GM12878 (cell line): ENCODE data around the gene CLNK. TPM values are rescaled to one million over a fixed set of nuclear protein-coding genes. Genes with fewer than 3 reads are reported as not detected.

Experiments used
- ATAC-seq: fragments of 200-7000 bp; cut with Tn5 transposase; 3 replicates; pipeline ENCODE4 v1.9.1; 2020; ENCODE audit warnings: mild to moderate bottlenecking, moderate library complexity
- BruUV-seq: library from RNA; stranded (reverse); fragments of 400-500 nt; replicated peaks from 2 replicates; lab custom pipeline; 2021; lab: Mats Ljungman, UMichigan
- CTCF ChIA-PET: fragments of 300-600 bp; sonication (Branson Sonifier 250); formaldehyde crosslinking; extraction: SDS; loops from one replicate; lab custom pipeline; 2021; ENCODE audit warnings: inconsistent platforms; lab: Yijun Ruan, JAX
- POLR2A ChIA-PET: fragments of 350-600 bp; formaldehyde crosslinking; extraction: SDS; loops from one replicate; lab custom pipeline; 2021; ENCODE audit warnings: inconsistent platforms; lab: Charles Lee
- RAD21 ChIA-PET: fragments of 300-600 bp; sonication (Branson Sonifier 250); formaldehyde crosslinking; loops from one replicate; lab custom pipeline; 2023; ENCODE audit warnings: antibody characterized with exemption; ENCODE audit not compliant: unreplicated experiment; lab: Charles Lee
- SMC1A ChIA-PET: fragments of 300-600 bp; sonication (Branson Sonifier 250); formaldehyde crosslinking; loops from one replicate; lab custom pipeline; 2023; ENCODE audit not compliant: unreplicated experiment, uncharacterized antibody; lab: Charles Lee
- DNase-seq: peaks from one replicate; pipeline ENCODE4 v3.0.0-alpha.2; 2011; ENCODE audit warnings: low read depth, low spot score
- FAIRE-seq: peaks from 3 replicates; lab custom pipeline; 2011; peaks lifted over from hg19 to GRCh38; lab: Jason Lieb, UNC
- H2AFZ ChIP-seq: 2 replicates; pipeline ENCODE4 v1.6.0; 2011; ENCODE audit warnings: low read depth, low read length, control low read depth; ENCODE audit not compliant: control insufficient read depth
- H3K27ac ChIP-seq: 2 replicates; pipeline ENCODE4 v1.5.1; 2011; ENCODE audit warnings: control low read depth; ENCODE audit not compliant: control insufficient read depth, insufficient read depth
- H3K27me3 ChIP-seq, 2 experiments: replicated peaks in 1 of 2; 2 replicates each; pipeline versions ENCODE4 v1.6.0 to v1.6.1; 2011; ENCODE audit warnings: low read length in 1 of 2; ENCODE audit not compliant: control insufficient read depth in 2 of 2, insufficient read depth in 2 of 2
- H3K36me3 ChIP-seq, 2 experiments: 2 replicates each; pipeline ENCODE4 v1.5.1; 2011; ENCODE audit warnings: low read length in 1 of 2; ENCODE audit not compliant: control insufficient read depth in 2 of 2, insufficient read depth in 2 of 2
- H3K4me1 ChIP-seq: 2 replicates; pipeline ENCODE4 v1.6.1; 2011; ENCODE audit warnings: mild to moderate bottlenecking, low read length, moderate library complexity, mixed read lengths; ENCODE audit not compliant: control insufficient read depth, insufficient read depth
- H3K4me2 ChIP-seq: 2 replicates; pipeline ENCODE4 v1.6.0; 2011; ENCODE audit warnings: control low read depth; ENCODE audit not compliant: control insufficient read depth, insufficient read depth
- H3K4me3 ChIP-seq: fragments of 200-600 bp; sonication (generic); 2 replicates; pipeline ENCODE4 v1.5.1; 2016
- H3K79me2 ChIP-seq: 2 replicates; pipeline ENCODE4 v1.6.0; 2011; ENCODE audit warnings: low read length; ENCODE audit not compliant: control insufficient read depth, insufficient read depth
- H3K9ac ChIP-seq: 2 replicates; pipeline ENCODE4 v1.8.0; 2011; ENCODE audit warnings: low read length, control low read depth, mixed read lengths; ENCODE audit not compliant: control insufficient read depth, insufficient read depth
- H3K9me3 ChIP-seq: replicated peaks from 3 replicates; pipeline ENCODE4 v1.5.1; 2011; ENCODE audit warnings: mild to moderate bottlenecking, low read length; ENCODE audit not compliant: control insufficient read depth, insufficient read depth
- H4K20me1 ChIP-seq: 2 replicates; pipeline ENCODE4 v1.6.0; 2011; ENCODE audit not compliant: control insufficient read depth, insufficient read depth
- BHLHE40 ChIP-seq, 2 experiments: fragments of 450-650 bp in 1 of 2; IDR thresholded peaks; 2 replicates each; pipeline ENCODE4 v1.6.1; 2011 to 2017; ENCODE audit warnings: low read depth in 2 of 2, borderline replicate concordance in 1 of 2, improper control_type of control experiment in 1 of 2, low read length in 1 of 2, mild to moderate bottlenecking in 1 of 2
- CHD2 ChIP-seq: IDR thresholded peaks from 2 replicates; pipeline ENCODE4 v1.6.1; 2011; ENCODE audit warnings: low read depth, low read length, improper control_type of control experiment, borderline replicate concordance
- CREM ChIP-seq: IDR thresholded peaks from 2 replicates; pipeline ENCODE4 v1.6.1; 2014; ENCODE audit warnings: antibody characterized with exemption, low read depth
- FOXM1 ChIP-seq: IDR thresholded peaks from 2 replicates; pipeline ENCODE4 v1.6.1; 2012; ENCODE audit warnings: low read depth, mild to moderate bottlenecking, inconsistent platforms, low read length, moderate library complexity
- JUNB ChIP-seq: IDR thresholded peaks from 2 replicates; pipeline ENCODE4 v1.6.1; 2016; ENCODE audit warnings: antibody characterized with exemption, mild to moderate bottlenecking
- KAT2A ChIP-seq: conservative IDR thresholded peaks from 2 replicates; pipeline ENCODE4 v1.6.1; 2011; ENCODE audit warnings: low read depth, low read length; ENCODE audit not compliant: control insufficient read depth
- MEF2B ChIP-seq: fragments of 450-650 bp; IDR thresholded peaks from 2 replicates; pipeline ENCODE4 v1.6.1; 2018; ENCODE audit warnings: mild to moderate bottlenecking, moderate library complexity; ENCODE audit not compliant: partially characterized antibody, poor library complexity, severe bottlenecking
- PAX5 ChIP-seq: IDR thresholded peaks from 2 replicates; pipeline ENCODE4 v1.6.1; 2011; ENCODE audit warnings: low read depth, low read length, borderline replicate concordance
- SMC3 ChIP-seq: IDR thresholded peaks from 2 replicates; pipeline ENCODE4 v1.6.1; 2011; ENCODE audit warnings: low read length, improper control_type of control experiment, borderline replicate concordance
- TARDBP ChIP-seq: IDR thresholded peaks from 2 replicates; pipeline ENCODE4 v1.6.1; 2016; ENCODE audit warnings: borderline replicate concordance
- WGBS: methylation state at CpG from one replicate; pipeline ENCODE4 v1.1.6; 2016; ENCODE audit warnings: low lambda C conversion rate; ENCODE audit not compliant: insufficient replicate concordance, insufficient coverage; ENCODE audit errors: missing lambda C conversion rate; 5-methylcytosine and 5-hydroxymethylcytosine counted together
- in situ Hi-C: fragments of 300-500 bp; cut with MboI; formaldehyde crosslinking; loops from 9 replicates; pipeline ENCODE4 v1.14.3; 2018; ENCODE audit warnings: mixed read lengths
- intact Hi-C: fragments of 100-400 bp; cut with micrococcal nuclease; formaldehyde crosslinking; loops from one replicate; pipeline ENCODE4 v1.14.2; 2022; ENCODE audit not compliant: unreplicated experiment
- polyA plus RNA-seq, 11 experiments: library from polyadenylated mRNA; depleted of rRNA in 4 of 11; unstranded in 6 of 11; stranded (reverse) in 5 of 11; fragments of >200 nt; fragmentation: Nextera tagmentation in 4 of 11; fragmentation: Illumina TruSeq in 1 of 11; extraction: Ambion mirVana in 4 of 11; extraction: Trizol in 1 of 11; gene quantifications; 1 replicate in 1 of 11; 2 replicates in 10 of 11; pipeline versions ENCODE4 v1.2.1 to v1.2.3, GENCODE V29; 2011 to 2016; ENCODE audit warnings: inconsistent platforms in 2 of 11, missing spikeins in 2 of 11, low read depth in 1 of 11
- total RNA-seq, 4 experiments: library from RNA; depleted of rRNA in 3 of 4; stranded (reverse); fragments of >200 nt in 3 of 4; fragmentation: Illumina TruSeq in 1 of 4; extraction: Trizol in 1 of 4; gene quantifications; 2 replicates each; pipeline versions ENCODE4 v1.2.1 to v1.2.3, GENCODE V29; 2013 to 2021
- TF ChIP-seq, protein P1 (sequence below): IDR thresholded peaks from 2 replicates; pipeline ENCODE4 v1.6.1; 2011; ENCODE audit warnings: low read depth, mild to moderate bottlenecking, low read length, moderate library complexity, borderline replicate concordance; ENCODE audit errors: extremely low read depth
- TF ChIP-seq, protein P2 (sequence below): fragments of 450-650 bp; IDR thresholded peaks from 2 replicates; pipeline ENCODE4 v1.6.1; 2014; ENCODE audit warnings: mild to moderate bottlenecking
- TF ChIP-seq, protein P3 (sequence below): IDR thresholded peaks from 2 replicates; pipeline ENCODE4 v1.6.1; 2011; ENCODE audit warnings: borderline replicate concordance, low read depth, mild to moderate bottlenecking, moderate library complexity, low read length; ENCODE audit not compliant: insufficient read depth, poor library complexity, severe bottlenecking
- TF ChIP-seq, protein P4 (sequence below): IDR thresholded peaks from 2 replicates; pipeline ENCODE4 v1.6.1; 2012; ENCODE audit warnings: low read depth, low read length, improper control_type of control experiment

Gene CLNK
- total and polyA plus RNA-seq, 10 of the 15 experiments (the other 5 are each of a cell fraction or from before 2014, with no cell fraction given) = 2.1 to 14.3 (median 2.7) TPM

DNA sequence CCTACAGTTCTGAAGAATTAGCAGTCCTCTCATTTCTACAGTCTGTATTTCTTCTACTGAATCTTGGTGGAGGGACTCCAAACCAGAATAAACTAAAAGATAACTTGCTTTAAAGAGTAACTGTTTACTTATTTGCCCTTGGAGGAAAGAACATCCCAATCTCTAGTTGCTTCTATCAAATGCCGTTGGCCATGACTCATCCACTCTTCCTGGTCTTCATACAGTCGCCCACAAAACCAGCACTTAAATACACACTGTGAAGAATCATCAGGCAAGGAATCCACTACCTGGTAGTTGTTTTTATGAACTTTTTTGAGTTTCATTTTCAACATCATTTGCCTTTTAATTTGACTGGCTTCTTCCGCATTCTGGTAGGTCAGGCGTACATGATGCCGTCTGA lies 241.6 kb downstream of the CLNK start:
- no peak for FAIRE-seq
- Histone ChIP-seq H3K27me3 (no peaks in the 10 kb centered on the region), H4K20me1 (no peaks in the 10 kb centered on the region), H3K27ac (no peak overlapping the region), H3K4me1 (no peaks in the 10 kb centered on the region), H3K4me3 (no peak overlapping the region), H3K9me3 (no peaks in the 10 kb centered on the region; the same call in 2 of the 3 replicates), H3K9ac (no peak overlapping the region), H3K4me2 (no peak overlapping the region), H3K36me3 (peaks cover 7 to 13% of the 10 kb centered on the region in 2 experiments), H2AFZ (no peak overlapping the region), H3K79me2 (no peaks in the 10 kb centered on the region)
- intact Hi-C loops (no loop called here), in situ Hi-C loops (no loop called here)
- TF ChIP-seq, protein P1, sequence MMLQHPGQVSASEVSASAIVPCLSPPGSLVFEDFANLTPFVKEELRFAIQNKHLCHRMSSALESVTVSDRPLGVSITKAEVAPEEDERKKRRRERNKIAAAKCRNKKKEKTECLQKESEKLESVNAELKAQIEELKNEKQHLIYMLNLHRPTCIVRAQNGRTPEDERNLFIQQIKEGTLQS = no peak
- TF ChIP-seq CHD2 = no peak
- no peak for TF ChIP-seq PAX5
- TF ChIP-seq, protein P2, sequence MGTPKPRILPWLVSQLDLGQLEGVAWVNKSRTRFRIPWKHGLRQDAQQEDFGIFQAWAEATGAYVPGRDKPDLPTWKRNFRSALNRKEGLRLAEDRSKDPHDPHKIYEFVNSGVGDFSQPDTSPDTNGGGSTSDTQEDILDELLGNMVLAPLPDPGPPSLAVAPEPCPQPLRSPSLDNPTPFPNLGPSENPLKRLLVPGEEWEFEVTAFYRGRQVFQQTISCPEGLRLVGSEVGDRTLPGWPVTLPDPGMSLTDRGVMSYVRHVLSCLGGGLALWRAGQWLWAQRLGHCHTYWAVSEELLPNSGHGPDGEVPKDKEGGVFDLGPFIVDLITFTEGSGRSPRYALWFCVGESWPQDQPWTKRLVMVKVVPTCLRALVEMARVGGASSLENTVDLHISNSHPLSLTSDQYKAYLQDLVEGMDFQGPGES = no peak
- TF ChIP-seq KAT2A = no peak
- TF ChIP-seq, protein P3, sequence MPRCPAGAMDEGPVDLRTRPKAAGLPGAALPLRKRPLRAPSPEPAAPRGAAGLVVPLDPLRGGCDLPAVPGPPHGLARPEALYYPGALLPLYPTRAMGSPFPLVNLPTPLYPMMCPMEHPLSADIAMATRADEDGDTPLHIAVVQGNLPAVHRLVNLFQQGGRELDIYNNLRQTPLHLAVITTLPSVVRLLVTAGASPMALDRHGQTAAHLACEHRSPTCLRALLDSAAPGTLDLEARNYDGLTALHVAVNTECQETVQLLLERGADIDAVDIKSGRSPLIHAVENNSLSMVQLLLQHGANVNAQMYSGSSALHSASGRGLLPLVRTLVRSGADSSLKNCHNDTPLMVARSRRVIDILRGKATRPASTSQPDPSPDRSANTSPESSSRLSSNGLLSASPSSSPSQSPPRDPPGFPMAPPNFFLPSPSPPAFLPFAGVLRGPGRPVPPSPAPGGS = no peak
- TF ChIP-seq SMC3 = no peak
- no peak for TF ChIP-seq CREM
- TF ChIP-seq, protein P4, sequence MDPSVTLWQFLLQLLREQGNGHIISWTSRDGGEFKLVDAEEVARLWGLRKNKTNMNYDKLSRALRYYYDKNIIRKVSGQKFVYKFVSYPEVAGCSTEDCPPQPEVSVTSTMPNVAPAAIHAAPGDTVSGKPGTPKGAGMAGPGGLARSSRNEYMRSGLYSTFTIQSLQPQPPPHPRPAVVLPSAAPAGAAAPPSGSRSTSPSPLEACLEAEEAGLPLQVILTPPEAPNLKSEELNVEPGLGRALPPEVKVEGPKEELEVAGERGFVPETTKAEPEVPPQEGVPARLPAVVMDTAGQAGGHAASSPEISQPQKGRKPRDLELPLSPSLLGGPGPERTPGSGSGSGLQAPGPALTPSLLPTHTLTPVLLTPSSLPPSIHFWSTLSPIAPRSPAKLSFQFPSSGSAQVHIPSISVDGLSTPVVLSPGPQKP = no peak
- TF ChIP-seq FOXM1 = no peak
- no peak for TF ChIP-seq TARDBP
- no peak for TF ChIP-seq MEF2B
- no peak for TF ChIP-seq JUNB
- no peak for TF ChIP-seq BHLHE40 (IDR thresholded peaks at IDR 0.05; ENCODE audit: borderline replicate concordance in 1 of 2, low read depth in 2 of 2, low read length in 1 of 2)
- SMC1A ChIA-PET = no interaction called here
- CTCF ChIA-PET = no interaction called here
- POLR2A ChIA-PET = no interaction called here
- WGBS = 87% methylated on average over 5 of the region's 5 CpGs
- no peak for DNase-seq
- no TSS peak for BruUV-seq
- ATAC-seq = no peak
- RAD21 ChIA-PET = no interaction called here
